HG03060 (cell line): ENCODE measurements around the gene CDC42BPG.

Source experiments
- ATAC-seq: cut with Tn5 transposase; IDR thresholded peaks from one replicate; pipeline ENCODE4 v1.9.1; 2021; ENCODE audit warnings: low read depth, moderate number of reproducible peaks; ENCODE audit not compliant: unreplicated experiment

The CDC42BPG gene

GRCh38 chr11:64880240-64881001, 36.0 kb upstream of the CDC42BPG start:
- no peak for ATAC-seq

GRCh38 chr11:64879244-64879900, 34.9 kb upstream of the CDC42BPG start:
- ATAC-seq, result no peak

GRCh38 chr11:64878494-64879243, 34.2 kb upstream of the CDC42BPG start, which contains the start of gene EHD1:
EHD1 (minus strand) TSS chr11:64878621; CDS start chr11:64878464, 157 bp downstream.
- peak; percentile 51 for ATAC-seq

- ATAC-seq, result no peak
Observed at GRCh38 chr11:64878223-64878493, 33.7 kb upstream of the CDC42BPG start.

- ATAC-seq, result no peak
Observed at GRCh38 chr11:64877390-64878222, 33.2 kb upstream of the CDC42BPG start.

GRCh38 chr11:64876835-64877341, 32.4 kb upstream of the CDC42BPG start:
- no peak for ATAC-seq

- ATAC-seq, result no peak
Observed at GRCh38 chr11:64876229-64876750, 31.8 kb upstream of the CDC42BPG start.

- ATAC-seq, result no peak
Observed at GRCh38 chr11:64875369-64876228, 31.1 kb upstream of the CDC42BPG start.

GRCh38 chr11:64874308-64875240, 30.1 kb upstream of the CDC42BPG start:
- ATAC-seq, result no peak

- ATAC-seq, result no peak
Observed at GRCh38 chr11:64872790-64873488, 28.5 kb upstream of the CDC42BPG start.

GRCh38 chr11:64871492-64871891, 27.0 kb upstream of the CDC42BPG start:
- no peak for ATAC-seq

- no peak for ATAC-seq
Observed at GRCh38 chr11:64870893-64871466, 26.5 kb upstream of the CDC42BPG start.

- no peak for ATAC-seq
Observed at GRCh38 chr11:64870176-64870892, 25.9 kb upstream of the CDC42BPG start.

- no peak for ATAC-seq
Observed at GRCh38 chr11:64869571-64870175, 25.2 kb upstream of the CDC42BPG start.

- no peak for ATAC-seq
Observed at GRCh38 chr11:64868904-64869570, 24.6 kb upstream of the CDC42BPG start.
